ENCODE data around the gene GAGE2A. TPM values are rescaled to one million over a fixed set of nuclear protein-coding genes. Genes with fewer than 3 reads are reported as not detected.

GAGE2A gene
- total RNA-seq, 1 donor from 2014 or later: not detected

DNA sequence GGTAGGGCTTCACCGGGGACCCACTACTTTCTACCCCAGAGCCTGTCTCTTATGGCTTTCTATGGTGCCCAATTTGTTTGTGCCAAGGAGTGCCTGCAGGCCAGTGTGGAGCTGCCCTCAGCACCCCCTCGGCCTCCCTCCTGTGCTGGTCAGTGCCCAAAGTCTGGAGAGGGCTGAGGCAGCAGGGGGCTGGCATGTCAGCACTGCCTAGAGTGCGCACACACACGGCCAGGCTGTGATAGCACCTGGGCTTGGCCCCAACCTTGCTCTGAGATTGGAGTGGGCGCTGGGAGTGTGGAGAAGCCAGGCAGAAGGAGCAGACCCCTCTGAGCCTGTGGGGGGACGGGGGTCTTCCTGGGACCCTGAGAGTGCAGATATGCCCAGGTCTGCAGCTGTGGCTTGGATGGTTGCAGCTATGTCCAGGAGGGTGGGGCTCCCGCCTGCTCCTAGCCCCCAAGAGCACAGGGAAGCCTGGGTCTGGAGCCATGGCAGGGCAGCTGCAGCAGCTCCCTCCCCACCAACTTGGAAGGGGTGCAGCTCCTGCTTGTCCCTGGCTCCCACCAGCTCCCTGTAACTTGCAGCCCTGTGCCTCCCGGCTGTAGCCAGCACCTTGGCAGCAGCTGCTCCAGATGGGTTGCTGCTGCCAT is 55.8 kb downstream of the GAGE2A start:
- Mint-ChIP-seq H3K4me1 (ENCODE audit: low read depth, unreplicated experiment) (no peaks in the 10 kb centered on the region), H3K4me3 (ENCODE audit: unreplicated experiment) (no peak overlapping the region), H3K9me3 (ENCODE audit: unreplicated experiment) (no peaks in the 10 kb centered on the region), H3K36me3 (ENCODE audit: low read depth, unreplicated experiment) (no peaks in the 10 kb centered on the region), H3K27ac (ENCODE audit: unreplicated experiment) (no peak overlapping the region), H3K27me3 (ENCODE audit: low read depth, unreplicated experiment) (no peaks in the 10 kb centered on the region)
- Histone ChIP-seq H3K36me3 (ENCODE audit: insufficient read depth, low read length) (no peaks in the 10 kb centered on the region), H3K9ac (ENCODE audit: low read length) (no peak overlapping the region), H4K20me1 (ENCODE audit: insufficient read depth, low read length) (no peaks in the 10 kb centered on the region), H3K79me2 (ENCODE audit: insufficient read depth, low read length) (no peaks in the 10 kb centered on the region), H3K27me3 (ENCODE audit: insufficient read depth, low read length) (no peaks in the 10 kb centered on the region), H3K4me3 (ENCODE audit: insufficient read depth, low read depth, low read length) (no peak overlapping the region), H3K9me3 (ENCODE audit: insufficient read depth, low read depth, low read length) (no peaks in the 10 kb centered on the region), H3K4me1 (ENCODE audit: insufficient read depth, low read length) (no peaks in the 10 kb centered on the region), H3K4me2 (ENCODE audit: low read length) (no peak overlapping the region), H3K27ac (ENCODE audit: low read depth, low read length) (no peak overlapping the region), H2AFZ (ENCODE audit: low read depth, low read length) (no peak overlapping the region)
- DNase-seq (ENCODE audit: low read depth) (no peak), FAIRE-seq (no peak)
- TF ChIP-seq, protein P1, sequence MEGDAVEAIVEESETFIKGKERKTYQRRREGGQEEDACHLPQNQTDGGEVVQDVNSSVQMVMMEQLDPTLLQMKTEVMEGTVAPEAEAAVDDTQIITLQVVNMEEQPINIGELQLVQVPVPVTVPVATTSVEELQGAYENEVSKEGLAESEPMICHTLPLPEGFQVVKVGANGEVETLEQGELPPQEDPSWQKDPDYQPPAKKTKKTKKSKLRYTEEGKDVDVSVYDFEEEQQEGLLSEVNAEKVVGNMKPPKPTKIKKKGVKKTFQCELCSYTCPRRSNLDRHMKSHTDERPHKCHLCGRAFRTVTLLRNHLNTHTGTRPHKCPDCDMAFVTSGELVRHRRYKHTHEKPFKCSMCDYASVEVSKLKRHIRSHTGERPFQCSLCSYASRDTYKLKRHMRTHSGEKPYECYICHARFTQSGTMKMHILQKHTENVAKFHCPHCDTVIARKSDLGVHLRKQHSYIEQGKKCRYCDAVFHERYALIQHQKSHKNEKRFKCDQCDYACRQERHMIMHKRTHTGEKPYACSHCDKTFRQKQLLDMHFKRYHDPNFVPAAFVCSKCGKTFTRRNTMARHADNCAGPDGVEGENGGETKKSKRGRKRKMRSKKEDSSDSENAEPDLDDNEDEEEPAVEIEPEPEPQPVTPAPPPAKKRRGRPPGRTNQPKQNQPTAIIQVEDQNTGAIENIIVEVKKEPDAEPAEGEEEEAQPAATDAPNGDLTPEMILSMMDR (IDR thresholded peaks at IDR 0.05; ENCODE audit: insufficient read depth, low read depth, low read length): no peak
- no peak for TF ChIP-seq EZH2 (IDR thresholded peaks at IDR 0.05; ENCODE audit: insufficient read depth, low read length)

Other genes with a start within 250 kb of the GAGE2A start
- gene GAGE12C, start 57.3 kb upstream of the GAGE2A start, total RNA-seq: not detected in 2 replicates
- not detected in 2 replicates for gene GAGE12D, start 47.8 kb upstream of the GAGE2A start, total RNA-seq
- not detected in 2 replicates for gene GAGE12E, start 38.2 kb upstream of the GAGE2A start, total RNA-seq
- not detected in 2 replicates for gene GAGE12F, start 28.7 kb upstream of the GAGE2A start, total RNA-seq
- not detected in 2 replicates for gene GAGE12G, start 19.1 kb upstream of the GAGE2A start, total RNA-seq
- gene GAGE12H, start 9.5 kb upstream of the GAGE2A start, total RNA-seq: not detected in 2 replicates
- gene GAGE1, start 9.5 kb downstream of the GAGE2A start, total RNA-seq: not detected in 2 replicates
- gene PAGE1, start 106.5 kb downstream of the GAGE2A start, total RNA-seq: not detected in 2 replicates
- not detected in 2 replicates for gene PAGE4, start 239.8 kb downstream of the GAGE2A start, total RNA-seq